ENCODE measurements around the gene FOCAD.

The FOCAD gene

DNA sequence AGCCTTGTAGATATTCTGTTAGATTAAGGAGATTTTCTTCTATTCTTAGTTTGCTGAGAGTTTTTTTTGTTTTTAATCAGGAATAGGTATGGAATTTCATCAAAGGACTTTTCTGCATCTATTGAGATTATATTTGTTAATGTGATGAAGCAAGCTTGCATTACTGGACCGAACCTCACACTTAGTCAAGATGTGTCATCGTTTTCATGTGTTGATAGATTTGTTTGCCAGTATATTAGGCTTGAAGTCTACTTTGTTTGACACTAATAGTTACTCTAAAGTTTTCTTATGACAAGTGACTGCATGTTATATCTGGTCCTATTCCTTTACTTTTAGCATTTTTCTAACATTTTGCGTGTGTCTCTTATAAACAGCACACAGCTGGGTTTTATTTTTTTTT lies 359.8 kb downstream of the FOCAD start (continued):
- TF ChIP-seq MZF1 (tag by site-specific recombination; IDR thresholded peaks at IDR 0.05; ENCODE audit: borderline replicate concordance) (no peak), ZNF16 (tag by site-specific recombination; IDR thresholded peaks at IDR 0.05; ENCODE audit: low read depth) (no peak), ZNF560 (tag by site-specific recombination; IDR thresholded peaks at IDR 0.05; ENCODE audit: borderline replicate concordance) (no peak)
- TF ChIP-seq, protein P1, sequence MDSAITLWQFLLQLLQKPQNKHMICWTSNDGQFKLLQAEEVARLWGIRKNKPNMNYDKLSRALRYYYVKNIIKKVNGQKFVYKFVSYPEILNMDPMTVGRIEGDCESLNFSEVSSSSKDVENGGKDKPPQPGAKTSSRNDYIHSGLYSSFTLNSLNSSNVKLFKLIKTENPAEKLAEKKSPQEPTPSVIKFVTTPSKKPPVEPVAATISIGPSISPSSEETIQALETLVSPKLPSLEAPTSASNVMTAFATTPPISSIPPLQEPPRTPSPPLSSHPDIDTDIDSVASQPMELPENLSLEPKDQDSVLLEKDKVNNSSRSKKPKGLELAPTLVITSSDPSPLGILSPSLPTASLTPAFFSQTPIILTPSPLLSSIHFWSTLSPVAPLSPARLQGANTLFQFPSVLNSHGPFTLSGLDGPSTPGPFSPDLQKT (IDR thresholded peaks at IDR 0.05; ENCODE audit: borderline replicate concordance, low read depth, low read length): no peak

All from HEK293 (cell line).